ENCODE results near the gene GLT1D1. TPM values are rescaled to one million over a fixed set of nuclear protein-coding genes. Genes with fewer than 3 reads are reported as not detected.

The GLT1D1 gene
- total and polyA plus RNA-seq, 2 experiments from 2014 or later: 1.4 to 4.4 TPM

DNA sequence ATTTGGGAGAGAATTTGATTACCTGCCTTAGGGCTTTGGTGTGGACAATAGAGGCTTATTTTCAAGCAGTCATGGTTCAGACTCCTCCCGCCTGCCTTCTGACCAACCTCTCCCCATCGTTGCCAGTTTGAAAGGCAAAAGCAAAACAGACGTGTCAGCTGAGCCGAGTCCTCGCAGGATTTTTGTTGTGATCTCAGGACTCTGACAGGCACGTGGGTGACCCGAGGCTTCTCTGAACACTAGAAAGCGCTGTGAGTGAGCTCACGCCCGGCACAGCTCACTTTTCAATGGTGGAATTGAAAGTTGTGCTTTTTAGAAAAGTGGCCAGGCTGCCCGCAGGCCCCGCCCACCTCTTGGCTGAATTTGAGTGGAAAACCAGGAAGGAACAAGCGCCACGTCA, 130.1 kb downstream of the GLT1D1 start:
- H3K36me3 ChIP-seq (ENCODE audit: insufficient read depth): no peaks in the 10 kb centered on the region; the same call in 1 of the 2 replicates
- H4K20me1 ChIP-seq (replicated peaks; ENCODE audit: insufficient read depth): no peaks in the 10 kb centered on the region
- H3K4me3 ChIP-seq: no peak overlapping the region
- no peaks in the 10 kb centered on the region for H3K79me2 ChIP-seq (replicated peaks; ENCODE audit: insufficient read depth)
- H2AFZ ChIP-seq: no peak overlapping the region
- no peaks in the 10 kb centered on the region for H3K9me2 ChIP-seq (ENCODE audit: insufficient read depth)
- no peak for TF ChIP-seq POLR2AphosphoS5 (IDR thresholded peaks at IDR 0.05; ENCODE audit: low read depth)
- TF ChIP-seq CREB1 (CRISPR knock-in tag; IDR thresholded peaks at IDR 0.05; ENCODE audit: low read depth): no peak
- no peak for TF ChIP-seq STAT1 (IDR thresholded peaks at IDR 0.05; ENCODE audit: unreplicated experiment)
- TF ChIP-seq ZNF462 (CRISPR knock-in tag; IDR thresholded peaks at IDR 0.05): no peak
- no peak overlapping the region for H3K27ac ChIP-seq (ENCODE audit: low read depth)
- H3K4me2 ChIP-seq: no peak overlapping the region
- no peaks in the 10 kb centered on the region for H3K27me3 ChIP-seq (ENCODE audit: insufficient read depth)
- Mint-ChIP-seq H3K4me1 (no peaks in the 10 kb centered on the region), H3K36me3 (ENCODE audit: low read depth) (peaks cover 53% of the 10 kb centered on the region), H3K27me3 (ENCODE audit: insufficient read depth, low read depth, poor library complexity) (peaks cover 7% of the 10 kb centered on the region), H3K4me3 (no peak overlapping the region), H3K9me3 (peaks cover 92% of the 10 kb centered on the region), H3K27ac (no peak overlapping the region)
- ATAC-seq: no peak
- H3K4me1 ChIP-seq (ENCODE audit: insufficient read depth): no peaks in the 10 kb centered on the region
- DNase-seq (ENCODE audit: low spot score): no peak
- H3F3A ChIP-seq (replicated peaks; ENCODE audit: low read depth): no peaks in the 10 kb centered on the region

- H4K20me1 ChIP-seq (replicated peaks; ENCODE audit: insufficient read depth): no peaks in the 10 kb centered on the region
- H3K27me3 ChIP-seq (ENCODE audit: insufficient read depth): no peaks in the 10 kb centered on the region
- Mint-ChIP-seq H3K36me3 (ENCODE audit: low read depth) (peaks cover 46% of the 10 kb centered on the region), H3K27ac (no peak overlapping the region), H3K4me1 (no peaks in the 10 kb centered on the region), H3K27me3 (ENCODE audit: insufficient read depth, low read depth, poor library complexity) (peaks cover 8% of the 10 kb centered on the region), H3K4me3 (no peak overlapping the region), H3K9me3 (peaks cover 87% of the 10 kb centered on the region)
- no peak overlapping the region for H3K27ac ChIP-seq (ENCODE audit: low read depth)
- no peaks in the 10 kb centered on the region; the same call in 1 of the 2 replicates for H3K36me3 ChIP-seq (ENCODE audit: insufficient read depth)
- ATAC-seq (no peak), DNase-seq (ENCODE audit: low spot score) (no peak)
- no peaks in the 10 kb centered on the region for H3K4me1 ChIP-seq (ENCODE audit: insufficient read depth)
- H2AFZ ChIP-seq: no peak overlapping the region
- H3K4me2 ChIP-seq: no peak overlapping the region
- H3K4me3 ChIP-seq: no peak overlapping the region
- H3K9me2 ChIP-seq (ENCODE audit: insufficient read depth): no peaks in the 10 kb centered on the region
- no peaks in the 10 kb centered on the region for H3K79me2 ChIP-seq (replicated peaks; ENCODE audit: insufficient read depth)
- H3F3A ChIP-seq (replicated peaks; ENCODE audit: low read depth): no peaks in the 10 kb centered on the region
- no peak for TF ChIP-seq STAT1 (IDR thresholded peaks at IDR 0.05; ENCODE audit: unreplicated experiment)
- TF ChIP-seq JUNB (IDR thresholded peaks at IDR 0.05; ENCODE audit: unreplicated experiment): no peak
- no peak for TF ChIP-seq CTCF (conservative IDR thresholded peaks at IDR 0.05; ENCODE audit: low read depth in 2 of 2)
- TF ChIP-seq, protein P1, sequence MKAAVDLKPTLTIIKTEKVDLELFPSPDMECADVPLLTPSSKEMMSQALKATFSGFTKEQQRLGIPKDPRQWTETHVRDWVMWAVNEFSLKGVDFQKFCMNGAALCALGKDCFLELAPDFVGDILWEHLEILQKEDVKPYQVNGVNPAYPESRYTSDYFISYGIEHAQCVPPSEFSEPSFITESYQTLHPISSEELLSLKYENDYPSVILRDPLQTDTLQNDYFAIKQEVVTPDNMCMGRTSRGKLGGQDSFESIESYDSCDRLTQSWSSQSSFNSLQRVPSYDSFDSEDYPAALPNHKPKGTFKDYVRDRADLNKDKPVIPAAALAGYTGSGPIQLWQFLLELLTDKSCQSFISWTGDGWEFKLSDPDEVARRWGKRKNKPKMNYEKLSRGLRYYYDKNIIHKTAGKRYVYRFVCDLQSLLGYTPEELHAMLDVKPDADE (IDR thresholded peaks at IDR 0.05): no peak
- TF ChIP-seq POLR2AphosphoS5 (IDR thresholded peaks at IDR 0.05; ENCODE audit: low read depth): no peak
- TF ChIP-seq ZNF114 (CRISPR knock-in tag; IDR thresholded peaks at IDR 0.05): no peak
- no peak for TF ChIP-seq CREB1 (CRISPR knock-in tag; IDR thresholded peaks at IDR 0.05; ENCODE audit: low read depth)
- TF ChIP-seq EZH2 (IDR thresholded peaks at IDR 0.05; ENCODE audit: low read depth, unreplicated experiment): no peak
These were observed 133.7 kb downstream of the GLT1D1 start for GRCh38 chr12:128986957-128987356.
